ENCODE data around the gene SIGMAR1.

Gene SIGMAR1

GRCh38 chr9:34638138-34638445 lies 505 bp upstream of the SIGMAR1 start:
- no peak for FAIRE-seq
- TF ChIP-seq POLR2AphosphoS5 (IDR thresholded peaks at IDR 0.05; ENCODE audit: low read depth, low read length): no peak
- TF ChIP-seq POLR2A (IDR thresholded peaks at IDR 0.05; ENCODE audit: low read depth, low read length): no peak
- no peak for DNase-seq (ENCODE audit: insufficient read length)

- TF ChIP-seq POLR2A (IDR thresholded peaks at IDR 0.05; ENCODE audit: low read depth, low read length): no peak
- TF ChIP-seq POLR2AphosphoS5 (IDR thresholded peaks at IDR 0.05; ENCODE audit: low read depth, low read length): no peak
- DNase-seq (ENCODE audit: insufficient read length): no peak
- FAIRE-seq: peak; percentile 21
Observed at GRCh38 chr9:34636791-34637355, 714 bp downstream of the SIGMAR1 start.

GRCh38 chr9:34635556-34635955 lies 2.0 kb downstream of the SIGMAR1 start:
- TF ChIP-seq POLR2A (IDR thresholded peaks at IDR 0.05; ENCODE audit: low read depth, low read length) (no peak), POLR2AphosphoS5 (IDR thresholded peaks at IDR 0.05; ENCODE audit: low read depth, low read length) (no peak), TAF1 (IDR thresholded peaks at IDR 0.05; ENCODE audit: borderline replicate concordance, low read depth, low read length) (no peak)
- DNase-seq (ENCODE audit: insufficient read length): no peak
- FAIRE-seq: no peak

- TF ChIP-seq POLR2AphosphoS5 (IDR thresholded peaks at IDR 0.05; ENCODE audit: low read depth, low read length) (no peak), TAF1 (IDR thresholded peaks at IDR 0.05; ENCODE audit: borderline replicate concordance, low read depth, low read length) (no peak), POLR2A (IDR thresholded peaks at IDR 0.05; ENCODE audit: low read depth, low read length) (no peak)
- no peak for FAIRE-seq
Observed at GRCh38 chr9:34634551-34635248, 2.9 kb downstream of the SIGMAR1 start.

GRCh38 chr9:34633851-34634550 lies 3.6 kb downstream of the SIGMAR1 start:
- peak; percentile 96 for FAIRE-seq
- DNase-seq (ENCODE audit: insufficient read length): peak; percentile 68

More at GRCh38 chr9:34634551-34635248, 2.9 kb downstream of the SIGMAR1 start:
- DNase-seq (ENCODE audit: insufficient read length): no peak

GRCh38 chr9:34633166-34633565 lies 4.4 kb downstream of the SIGMAR1 start:
- no peak for FAIRE-seq
- TF ChIP-seq POLR2A (IDR thresholded peaks at IDR 0.05; ENCODE audit: low read depth, low read length) (no peak), POLR2AphosphoS5 (IDR thresholded peaks at IDR 0.05; ENCODE audit: low read depth, low read length) (no peak), TAF1 (IDR thresholded peaks at IDR 0.05; ENCODE audit: borderline replicate concordance, low read depth, low read length) (no peak)
- DNase-seq (ENCODE audit: insufficient read length): no peak

More at GRCh38 chr9:34633851-34634550, 3.6 kb downstream of the SIGMAR1 start:
- TF ChIP-seq POLR2A (IDR thresholded peaks at IDR 0.05; ENCODE audit: low read depth, low read length): no peak
- TF ChIP-seq TAF1 (IDR thresholded peaks at IDR 0.05; ENCODE audit: borderline replicate concordance, low read depth, low read length): no peak
- TF ChIP-seq POLR2AphosphoS5 (IDR thresholded peaks at IDR 0.05; ENCODE audit: low read depth, low read length): no peak

- no peak for DNase-seq (ENCODE audit: insufficient read length)
- FAIRE-seq: no peak
- TF ChIP-seq POLR2A (IDR thresholded peaks at IDR 0.05; ENCODE audit: low read depth, low read length) (no peak), POLR2AphosphoS5 (IDR thresholded peaks at IDR 0.05; ENCODE audit: low read depth, low read length) (no peak), TAF1 (IDR thresholded peaks at IDR 0.05; ENCODE audit: borderline replicate concordance, low read depth, low read length) (no peak)
Observed at GRCh38 chr9:34630402-34631154, 7.0 kb downstream of the SIGMAR1 start.

- DNase-seq (ENCODE audit: insufficient read length) (no peak), FAIRE-seq (no peak)
- no peak for TF ChIP-seq TAF1 (IDR thresholded peaks at IDR 0.05; ENCODE audit: borderline replicate concordance, low read depth, low read length)
- TF ChIP-seq POLR2A (IDR thresholded peaks at IDR 0.05; ENCODE audit: low read depth, low read length): no peak
- TF ChIP-seq POLR2AphosphoS5 (IDR thresholded peaks at IDR 0.05; ENCODE audit: low read depth, low read length): no peak
Observed at GRCh38 chr9:34629491-34629808, 8.1 kb downstream of the SIGMAR1 start.

- peak; percentile 21 for FAIRE-seq
- no peak for DNase-seq (ENCODE audit: insufficient read length)
- TF ChIP-seq POLR2A (IDR thresholded peaks at IDR 0.05; ENCODE audit: low read depth, low read length) (no peak), POLR2AphosphoS5 (IDR thresholded peaks at IDR 0.05; ENCODE audit: low read depth, low read length) (no peak), TAF1 (IDR thresholded peaks at IDR 0.05; ENCODE audit: borderline replicate concordance, low read depth, low read length) (no peak)
Observed at GRCh38 chr9:34628656-34629490, 8.7 kb downstream of the SIGMAR1 start, which contains the start of gene ARID3C. Gene ARID3C, minus strand, starts transcription at chr9:34629066. Its CDS starts 1,052 bp downstream, at chr9:34628014.

- no peak for DNase-seq (ENCODE audit: insufficient read length)
- no peak for FAIRE-seq
- TF ChIP-seq POLR2AphosphoS5 (IDR thresholded peaks at IDR 0.05; ENCODE audit: low read depth, low read length): no peak
- no peak for TF ChIP-seq POLR2A (IDR thresholded peaks at IDR 0.05; ENCODE audit: low read depth, low read length)
- no peak for TF ChIP-seq TAF1 (IDR thresholded peaks at IDR 0.05; ENCODE audit: borderline replicate concordance, low read depth, low read length)
Observed at GRCh38 chr9:34627716-34628655, 9.6 kb downstream of the SIGMAR1 start.
